GM12801 (cell line): Measurements from ENCODE around the gene PTPRG.

ENCODE experiments used
- CTCF ChIP-seq: IDR thresholded peaks from one replicate; pipeline ENCODE4 v1.5.1; 2011; ENCODE audit warnings: control low read depth; ENCODE audit not compliant: insufficient read length; ENCODE audit errors: extremely low read depth

PTPRG gene

GRCh38 chr3:61774279-61774890 is 213.0 kb downstream of the PTPRG start:
- TF ChIP-seq CTCF = no peak

- TF ChIP-seq CTCF = no peak
Observed at GRCh38 chr3:61776390-61776789, 215.0 kb downstream of the PTPRG start.

- TF ChIP-seq CTCF = no peak
Observed at GRCh38 chr3:61777483-61777882, 216.1 kb downstream of the PTPRG start.

- TF ChIP-seq CTCF = no peak
Observed at GRCh38 chr3:61778095-61778494, 216.7 kb downstream of the PTPRG start.

GRCh38 chr3:61780016-61780415 is 218.6 kb downstream of the PTPRG start:
- TF ChIP-seq CTCF = no peak

- TF ChIP-seq CTCF = no peak
Observed at GRCh38 chr3:61780455-61781228, 219.3 kb downstream of the PTPRG start.

GRCh38 chr3:61783993-61784718 is 222.8 kb downstream of the PTPRG start:
- TF ChIP-seq CTCF = no peak
